Measurements from ENCODE around the gene SULT2B1. TPM values are rescaled to one million over a fixed set of nuclear protein-coding genes. Genes with fewer than 3 reads are reported as not detected.
A peak's percentile ranks its signal among the peaks of the same experiment; 100 is the strongest.

Gene SULT2B1
- total RNA-seq, 4 donors from 2014 or later, result 1.0 TPM; not detected in 3

DNA sequence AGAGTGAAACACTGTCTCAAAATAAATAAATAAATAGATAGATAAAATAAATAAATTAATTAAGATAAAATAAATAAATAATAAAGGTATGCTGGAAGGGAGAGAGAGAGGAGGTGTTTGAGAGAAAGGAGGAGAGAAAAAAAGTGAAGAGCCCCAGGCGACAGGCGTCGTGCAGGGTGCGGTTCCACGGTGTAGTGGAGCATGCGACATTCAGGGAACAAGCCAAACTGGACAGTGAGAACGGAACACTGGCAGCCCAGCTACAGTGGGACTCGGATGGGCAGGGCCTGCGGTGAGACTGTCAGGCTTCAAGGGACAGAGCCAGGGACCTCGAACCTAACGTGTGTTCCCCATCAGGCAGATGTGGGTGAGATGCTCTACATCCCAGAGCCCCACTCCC, 9.4 kb downstream of the SULT2B1 start:
- Histone ChIP-seq H3K4me3 (no peak overlapping the region), H3K27ac (replicated peaks in 1 of 4) (no peak overlapping the region), H3K27me3 (peaks cover 0 to 15% (median 3%) of the 10 kb centered on the region in 4 donors), H3K36me3 (no peaks in the 10 kb centered on the region), H3K9me3 (no peaks in the 10 kb centered on the region), H3K4me1 (peaks cover 0 to 5% (median 2%) of the 10 kb centered on the region in 4 donors)
- WGBS, result 89% methylated on average over 11 of the region's 11 CpGs
- DNase-seq (ENCODE audit: extremely low spot score), result no peak
- intact Hi-C loops (cut with DNase I), result no loop called here
- TF ChIP-seq EP300 (IDR thresholded peaks at IDR 0.05), result no peak
- TF ChIP-seq POLR2AphosphoS5 (IDR thresholded peaks at IDR 0.05), result no peak
- no peak for TF ChIP-seq POLR2A (IDR thresholded peaks at IDR 0.05; ENCODE audit: low read depth)
- TF ChIP-seq, protein P1, sequence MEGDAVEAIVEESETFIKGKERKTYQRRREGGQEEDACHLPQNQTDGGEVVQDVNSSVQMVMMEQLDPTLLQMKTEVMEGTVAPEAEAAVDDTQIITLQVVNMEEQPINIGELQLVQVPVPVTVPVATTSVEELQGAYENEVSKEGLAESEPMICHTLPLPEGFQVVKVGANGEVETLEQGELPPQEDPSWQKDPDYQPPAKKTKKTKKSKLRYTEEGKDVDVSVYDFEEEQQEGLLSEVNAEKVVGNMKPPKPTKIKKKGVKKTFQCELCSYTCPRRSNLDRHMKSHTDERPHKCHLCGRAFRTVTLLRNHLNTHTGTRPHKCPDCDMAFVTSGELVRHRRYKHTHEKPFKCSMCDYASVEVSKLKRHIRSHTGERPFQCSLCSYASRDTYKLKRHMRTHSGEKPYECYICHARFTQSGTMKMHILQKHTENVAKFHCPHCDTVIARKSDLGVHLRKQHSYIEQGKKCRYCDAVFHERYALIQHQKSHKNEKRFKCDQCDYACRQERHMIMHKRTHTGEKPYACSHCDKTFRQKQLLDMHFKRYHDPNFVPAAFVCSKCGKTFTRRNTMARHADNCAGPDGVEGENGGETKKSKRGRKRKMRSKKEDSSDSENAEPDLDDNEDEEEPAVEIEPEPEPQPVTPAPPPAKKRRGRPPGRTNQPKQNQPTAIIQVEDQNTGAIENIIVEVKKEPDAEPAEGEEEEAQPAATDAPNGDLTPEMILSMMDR (IDR thresholded peaks at IDR 0.05), result no peak

DNA sequence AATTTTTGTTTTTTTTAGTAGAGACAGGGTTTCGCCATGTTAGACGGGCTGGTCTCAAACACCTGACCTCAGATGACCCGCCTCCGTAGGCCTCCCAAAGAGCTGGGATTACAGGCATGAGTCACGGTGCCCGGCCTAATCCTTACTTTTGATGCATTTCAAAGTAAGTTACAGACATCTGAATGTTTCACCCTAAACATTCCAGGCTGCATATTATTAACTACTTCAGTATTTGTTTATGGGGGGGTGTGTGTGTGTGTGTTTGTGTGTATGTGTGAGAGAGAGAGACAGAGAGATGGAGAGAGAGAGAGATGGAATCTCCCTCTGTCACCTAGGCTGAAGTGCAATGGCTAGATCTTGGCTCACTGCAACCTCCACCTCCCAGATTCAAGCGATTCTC, 13.1 kb downstream of the SULT2B1 start:
- TF ChIP-seq POLR2A (IDR thresholded peaks at IDR 0.05; ENCODE audit: low read depth), result no peak
- no peak for TF ChIP-seq EP300 (IDR thresholded peaks at IDR 0.05)
- TF ChIP-seq POLR2AphosphoS5 (IDR thresholded peaks at IDR 0.05), result no peak
- TF ChIP-seq, protein P1 (IDR thresholded peaks at IDR 0.05), result no peak
- Histone ChIP-seq H3K4me3 (no peak overlapping the region), H3K4me1 (peaks cover 8 to 19% (median 16%) of the 10 kb centered on the region in 4 donors), H3K9me3 (no peaks in the 10 kb centered on the region), H3K27me3 (peaks cover 0 to under 1% (median 0%) of the 10 kb centered on the region in 4 donors), H3K36me3 (no peaks in the 10 kb centered on the region), H3K27ac (replicated peaks in 1 of 4) (no peak overlapping the region)
- WGBS, result 95% methylated on average over 7 of the region's 7 CpGs
- intact Hi-C loops (cut with DNase I), result no loop called here
- no peak for DNase-seq (ENCODE audit: extremely low spot score)

DNA sequence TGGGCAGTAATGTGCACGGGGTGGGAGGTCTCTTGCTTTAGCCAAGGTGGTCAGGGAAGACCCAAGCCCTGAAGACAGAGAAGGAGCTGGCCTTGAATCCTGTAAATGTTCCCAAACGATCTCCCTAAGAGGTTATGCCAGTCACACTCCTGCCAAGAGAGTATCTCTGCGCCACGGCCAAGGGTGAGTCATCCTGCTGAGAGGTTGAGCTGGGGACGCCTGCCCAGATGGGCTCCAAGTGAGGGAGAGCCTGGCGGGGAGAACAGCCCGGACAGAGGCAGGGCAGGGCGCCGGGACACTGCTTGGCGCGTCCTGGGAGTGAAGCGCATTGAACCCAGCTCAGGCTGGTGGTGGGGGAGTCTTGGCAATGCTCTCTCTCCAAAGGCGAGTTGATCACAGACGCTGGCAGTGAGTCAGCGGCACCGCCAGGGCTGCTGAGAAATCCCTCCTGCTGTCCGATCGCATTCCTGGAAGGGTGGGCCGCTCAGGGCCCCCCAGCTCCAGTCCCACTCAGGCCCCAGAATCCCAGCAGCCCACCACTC, 16.4 kb downstream of the SULT2B1 start:
- Histone ChIP-seq H3K4me3 (peak overlapping the region in 2 of 4 donors; percentile 23 to 40), H3K4me1 (peaks cover 8 to 19% (median 16%) of the 10 kb centered on the region in 4 donors), H3K36me3 (no peaks in the 10 kb centered on the region), H3K27me3 (no peaks in the 10 kb centered on the region), H3K27ac (replicated peaks in 1 of 4) (peak overlapping the region; percentile 67 to 80 (median 76)), H3K9me3 (no peaks in the 10 kb centered on the region)
- 10% methylated on average over 15 of the region's 19 CpGs for WGBS
- intact Hi-C loops (cut with DNase I), result no loop called here
- DNase-seq (ENCODE audit: extremely low spot score), result peak; percentile 96
- no peak for TF ChIP-seq POLR2A (IDR thresholded peaks at IDR 0.05; ENCODE audit: low read depth)
- TF ChIP-seq EP300 (IDR thresholded peaks at IDR 0.05), result no peak
- TF ChIP-seq POLR2AphosphoS5 (IDR thresholded peaks at IDR 0.05), result peak; percentile 64 to 78
- TF ChIP-seq, protein P1 (IDR thresholded peaks at IDR 0.05), result no peak

DNA sequence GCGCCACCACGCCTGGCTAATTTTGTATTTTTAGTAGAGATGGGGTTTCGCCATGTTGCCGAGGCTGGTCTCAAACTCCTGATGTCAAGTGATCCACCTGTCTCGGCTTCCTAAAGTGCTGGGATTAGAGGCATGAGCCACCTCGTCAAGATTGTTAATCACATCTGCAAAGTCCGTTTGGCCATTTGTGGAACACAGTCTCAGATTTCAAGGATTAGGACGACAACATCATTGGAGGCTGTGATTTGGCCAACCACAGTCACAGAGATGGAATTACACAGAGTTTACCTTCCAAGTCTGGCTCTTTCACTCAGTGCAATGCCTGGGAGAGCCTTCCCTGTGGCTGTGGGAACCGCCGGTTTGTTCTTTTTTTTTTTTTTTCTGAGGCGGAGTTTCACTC, 17.8 kb downstream of the SULT2B1 start:
- Histone ChIP-seq H3K27me3 (no peaks in the 10 kb centered on the region), H3K9me3 (no peaks in the 10 kb centered on the region), H3K4me1 (peaks cover 8 to 19% (median 16%) of the 10 kb centered on the region in 4 donors), H3K36me3 (no peaks in the 10 kb centered on the region), H3K27ac (replicated peaks in 1 of 4) (no peak overlapping the region), H3K4me3 (no peak overlapping the region)
- no peak for DNase-seq (ENCODE audit: extremely low spot score)
- 72% methylated on average over 11 of the region's 11 CpGs for WGBS
- TF ChIP-seq POLR2AphosphoS5 (IDR thresholded peaks at IDR 0.05), result no peak
- TF ChIP-seq EP300 (IDR thresholded peaks at IDR 0.05), result no peak
- no peak for TF ChIP-seq POLR2A (IDR thresholded peaks at IDR 0.05; ENCODE audit: low read depth)
- TF ChIP-seq, protein P1 (IDR thresholded peaks at IDR 0.05), result no peak
- intact Hi-C loops (cut with DNase I), result no loop called here

Measured in esophagus muscularis mucosa (tissue), 4 donors.